ENCODE results near the gene ZMIZ2. TPM values are rescaled to one million over a fixed set of nuclear protein-coding genes. Genes with fewer than 3 reads are reported as not detected.

Gene ZMIZ2
- total and polyA plus RNA-seq, 2 experiments from 2014 or later = 15.5 to 46.1 TPM

- Histone ChIP-seq H3K27ac (ENCODE audit: low read depth) (no peak overlapping the region), H3K4me2 (peak overlapping the region; percentile 94), H3K79me2 (replicated peaks; ENCODE audit: insufficient read depth) (peaks cover 53% of the 10 kb centered on the region), H4K20me1 (replicated peaks; ENCODE audit: insufficient read depth) (peaks cover 28% of the 10 kb centered on the region), H3K4me3 (peak overlapping the region; percentile 92), H3F3A (replicated peaks; ENCODE audit: low read depth) (no peaks in the 10 kb centered on the region), H3K27me3 (ENCODE audit: insufficient read depth) (no peaks in the 10 kb centered on the region), H3K4me1 (ENCODE audit: insufficient read depth) (peaks cover 11% of the 10 kb centered on the region), H3K36me3 (ENCODE audit: insufficient read depth) (no peaks in the 10 kb centered on the region), H2AFZ (no peak overlapping the region), H3K9me2 (ENCODE audit: insufficient read depth) (no peaks in the 10 kb centered on the region)
- ATAC-seq = no peak
- Mint-ChIP-seq H3K9me3 (no peaks in the 10 kb centered on the region; the same call in 1 of the 3 replicates), H3K27me3 (ENCODE audit: insufficient read depth, low read depth, poor library complexity) (peaks cover 6% of the 10 kb centered on the region), H3K4me3 (peak overlapping the region; percentile 82), H3K36me3 (ENCODE audit: low read depth) (peaks cover 14% of the 10 kb centered on the region), H3K4me1 (peaks cover 29% of the 10 kb centered on the region), H3K27ac (no peak overlapping the region)
- TF ChIP-seq EZH2 (IDR thresholded peaks at IDR 0.05; ENCODE audit: low read depth, unreplicated experiment) = no peak
- no peak for TF ChIP-seq CTCF (conservative IDR thresholded peaks at IDR 0.05; ENCODE audit: low read depth in 2 of 2)
- no peak for TF ChIP-seq NANOG (IDR thresholded peaks at IDR 0.05; ENCODE audit: borderline replicate concordance)
- TF ChIP-seq ZNF331 (CRISPR knock-in tag; IDR thresholded peaks at IDR 0.05; ENCODE audit: low read depth) = no peak
- no peak for TF ChIP-seq ZNF462 (CRISPR knock-in tag; IDR thresholded peaks at IDR 0.05)
- TF ChIP-seq ETS1 (IDR thresholded peaks at IDR 0.05) = no peak
- no peak for TF ChIP-seq CREB1 (CRISPR knock-in tag; IDR thresholded peaks at IDR 0.05; ENCODE audit: low read depth)
- no peak for TF ChIP-seq JUNB (IDR thresholded peaks at IDR 0.05; ENCODE audit: unreplicated experiment)
- no peak for TF ChIP-seq EZH2phosphoT487 (IDR thresholded peaks at IDR 0.05; ENCODE audit: unreplicated experiment)
- TF ChIP-seq REST (IDR thresholded peaks at IDR 0.05; ENCODE audit: unreplicated experiment) = no peak
- TF ChIP-seq STAT1 (IDR thresholded peaks at IDR 0.05; ENCODE audit: unreplicated experiment) = no peak
- TF ChIP-seq ZNF114 (CRISPR knock-in tag; IDR thresholded peaks at IDR 0.05) = no peak
- TF ChIP-seq POLR2AphosphoS5 (IDR thresholded peaks at IDR 0.05; ENCODE audit: low read depth) = no peak
- no peak for DNase-seq (ENCODE audit: low spot score)
Measured at GRCh38 chr7:44749992-44750391, 1.3 kb downstream of the ZMIZ2 start.

All from GM23338 (cell line).